ENCODE measurements around the gene RSF1. TPM values are rescaled to one million over a fixed set of nuclear protein-coding genes. Genes with fewer than 3 reads are reported as not detected.

RSF1 gene
- total RNA-seq, 2 experiments from 2014 or later: 50.3 to 54.2 TPM

- intact Hi-C loops (cut with micrococcal nuclease): no loop called here
- peaks cover 17% of the 10 kb centered on the region for H3K36me3 Mint-ChIP-seq (ENCODE audit: low read depth)
- CTCF ChIA-PET: no interaction called here
Observed at GRCh38 chr11:77699425-77699824, 121.1 kb downstream of the RSF1 start.

GRCh38 chr11:77698896-77699295, 121.6 kb downstream of the RSF1 start:
- CTCF ChIA-PET: interaction anchor here (0.6 kb wide), 1 partner anchor 120 kb away, joined by 3 read pairs; no protein-coding TSS in a partner anchor
- intact Hi-C loops (cut with micrococcal nuclease): no loop called here
- Mint-ChIP-seq H3K4me1 (ENCODE audit: low read depth) (peaks cover 6% of the 10 kb centered on the region), H3K9me3 (no peaks in the 10 kb centered on the region), H3K36me3 (ENCODE audit: low read depth) (peaks cover 15% of the 10 kb centered on the region), H3K4me3 (no peak overlapping the region), H3K27ac (no peak overlapping the region), H3K27me3 (ENCODE audit: low read depth) (no peaks in the 10 kb centered on the region)
- no peak for DNase-seq

More at GRCh38 chr11:77699425-77699824, 121.1 kb downstream of the RSF1 start:
- no peak for DNase-seq
- Mint-ChIP-seq H3K27ac (no peak overlapping the region), H3K9me3 (no peaks in the 10 kb centered on the region), H3K4me3 (no peak overlapping the region), H3K4me1 (ENCODE audit: low read depth) (peaks cover 6% of the 10 kb centered on the region), H3K27me3 (ENCODE audit: low read depth) (no peaks in the 10 kb centered on the region)

GRCh38 chr11:77697865-77698264, 122.7 kb downstream of the RSF1 start:
- H3K9me3 Mint-ChIP-seq: no peaks in the 10 kb centered on the region
- no peak overlapping the region for H3K27ac Mint-ChIP-seq
- H3K4me3 Mint-ChIP-seq: no peak overlapping the region
- intact Hi-C loops (cut with micrococcal nuclease): no loop called here
- CTCF ChIA-PET: interaction anchor here (0.6 to 1.3 kb wide), 3 partner anchors 10 to 841 kb away, joined by 3 to 4 read pairs (median 3); no protein-coding TSS in a partner anchor
- H3K27me3 Mint-ChIP-seq (ENCODE audit: low read depth): no peaks in the 10 kb centered on the region
- peaks cover 6% of the 10 kb centered on the region for H3K4me1 Mint-ChIP-seq (ENCODE audit: low read depth)
- H3K36me3 Mint-ChIP-seq (ENCODE audit: low read depth): peaks cover 18% of the 10 kb centered on the region
- no peak for DNase-seq

- intact Hi-C loops (cut with micrococcal nuclease): no loop called here
- no peak for DNase-seq
- no peaks in the 10 kb centered on the region for H3K9me3 Mint-ChIP-seq
- no peak overlapping the region for H3K4me3 Mint-ChIP-seq
- CTCF ChIA-PET: no interaction called here
- H3K4me1 Mint-ChIP-seq (ENCODE audit: low read depth): no peaks in the 10 kb centered on the region
- H3K27me3 Mint-ChIP-seq (ENCODE audit: low read depth): no peaks in the 10 kb centered on the region
- H3K36me3 Mint-ChIP-seq (ENCODE audit: low read depth): peaks cover 15% of the 10 kb centered on the region
- no peak overlapping the region for H3K27ac Mint-ChIP-seq
Observed at GRCh38 chr11:77695417-77695816, 125.1 kb downstream of the RSF1 start.

GRCh38 chr11:77690649-77691048, 129.9 kb downstream of the RSF1 start:
- no peak for DNase-seq
- Mint-ChIP-seq H3K4me1 (ENCODE audit: low read depth) (no peaks in the 10 kb centered on the region), H3K9me3 (no peaks in the 10 kb centered on the region), H3K27ac (no peak overlapping the region), H3K36me3 (ENCODE audit: low read depth) (peaks cover 11% of the 10 kb centered on the region), H3K4me3 (no peak overlapping the region), H3K27me3 (ENCODE audit: low read depth) (no peaks in the 10 kb centered on the region)
- CTCF ChIA-PET: no interaction called here
- intact Hi-C loops (cut with micrococcal nuclease): no loop called here

- no peaks in the 10 kb centered on the region for H3K4me1 Mint-ChIP-seq (ENCODE audit: low read depth)
- no peaks in the 10 kb centered on the region for H3K27me3 Mint-ChIP-seq (ENCODE audit: low read depth)
- no peak for DNase-seq
- H3K9me3 Mint-ChIP-seq: no peaks in the 10 kb centered on the region
- CTCF ChIA-PET: interaction anchor here (1.7 kb wide), 1 partner anchor 10 kb away, joined by 3 read pairs; no protein-coding TSS in a partner anchor
- intact Hi-C loops (cut with micrococcal nuclease): no loop called here
- H3K27ac Mint-ChIP-seq: no peak overlapping the region
- H3K36me3 Mint-ChIP-seq (ENCODE audit: low read depth): peaks cover 20% of the 10 kb centered on the region
- H3K4me3 Mint-ChIP-seq: no peak overlapping the region
Observed at GRCh38 chr11:77687088-77687487, 133.4 kb downstream of the RSF1 start.

- no peak overlapping the region for H3K4me3 Mint-ChIP-seq
- CTCF ChIA-PET: no interaction called here
- intact Hi-C loops (cut with micrococcal nuclease): no loop called here
- no peak overlapping the region for H3K27ac Mint-ChIP-seq
- H3K9me3 Mint-ChIP-seq: no peaks in the 10 kb centered on the region
- H3K4me1 Mint-ChIP-seq (ENCODE audit: low read depth): no peaks in the 10 kb centered on the region
- H3K27me3 Mint-ChIP-seq (ENCODE audit: low read depth): no peaks in the 10 kb centered on the region
- DNase-seq: no peak
- peaks cover 33% of the 10 kb centered on the region for H3K36me3 Mint-ChIP-seq (ENCODE audit: low read depth)
Observed at GRCh38 chr11:77677138-77677537, 143.4 kb downstream of the RSF1 start.

- CTCF ChIA-PET: interaction anchor here (1.4 kb wide), 1 partner anchor 9 kb away, joined by 4 read pairs; no protein-coding TSS in a partner anchor
- intact Hi-C loops (cut with micrococcal nuclease): no loop called here
- no peaks in the 10 kb centered on the region for H3K27me3 Mint-ChIP-seq (ENCODE audit: low read depth)
- no peak overlapping the region for H3K4me3 Mint-ChIP-seq
- no peak for DNase-seq
- no peaks in the 10 kb centered on the region for H3K9me3 Mint-ChIP-seq
- H3K4me1 Mint-ChIP-seq (ENCODE audit: low read depth): no peaks in the 10 kb centered on the region
- peaks cover 41% of the 10 kb centered on the region for H3K36me3 Mint-ChIP-seq (ENCODE audit: low read depth)
- H3K27ac Mint-ChIP-seq: no peak overlapping the region
Observed at GRCh38 chr11:77672264-77672663, 148.3 kb downstream of the RSF1 start.

- CTCF ChIA-PET: no interaction called here
- H3K9me3 Mint-ChIP-seq: no peaks in the 10 kb centered on the region
- no peaks in the 10 kb centered on the region for H3K4me1 Mint-ChIP-seq (ENCODE audit: low read depth)
- no peak overlapping the region for H3K27ac Mint-ChIP-seq
- peaks cover 36% of the 10 kb centered on the region for H3K36me3 Mint-ChIP-seq (ENCODE audit: low read depth)
- no peak overlapping the region for H3K4me3 Mint-ChIP-seq
- no peak for DNase-seq
- intact Hi-C loops (cut with micrococcal nuclease): no loop called here
- no peaks in the 10 kb centered on the region for H3K27me3 Mint-ChIP-seq (ENCODE audit: low read depth)
Observed at GRCh38 chr11:77669848-77670511, 150.5 kb downstream of the RSF1 start.

- CTCF ChIA-PET: no interaction called here
- no peak overlapping the region for H3K27ac Mint-ChIP-seq
- no peaks in the 10 kb centered on the region for H3K4me1 Mint-ChIP-seq (ENCODE audit: low read depth)
- no peaks in the 10 kb centered on the region for H3K9me3 Mint-ChIP-seq
- no peak for DNase-seq
- H3K36me3 Mint-ChIP-seq (ENCODE audit: low read depth): peaks cover 30% of the 10 kb centered on the region
- H3K27me3 Mint-ChIP-seq (ENCODE audit: low read depth): no peaks in the 10 kb centered on the region
- no peak overlapping the region for H3K4me3 Mint-ChIP-seq
- intact Hi-C loops (cut with micrococcal nuclease): no loop called here
Observed at GRCh38 chr11:77668760-77669159, 151.8 kb downstream of the RSF1 start.

GRCh38 chr11:77665240-77665965, 155.1 kb downstream of the RSF1 start:
- Mint-ChIP-seq H3K9me3 (no peaks in the 10 kb centered on the region), H3K4me3 (no peak overlapping the region), H3K27me3 (ENCODE audit: low read depth) (no peaks in the 10 kb centered on the region), H3K27ac (no peak overlapping the region), H3K36me3 (ENCODE audit: low read depth) (peaks cover 16% of the 10 kb centered on the region), H3K4me1 (ENCODE audit: low read depth) (no peaks in the 10 kb centered on the region)
- intact Hi-C loops (cut with micrococcal nuclease): no loop called here
- no peak for DNase-seq
- CTCF ChIA-PET: interaction anchor here (0.6 kb wide), 1 partner anchor 10 kb away, joined by 6 read pairs; no protein-coding TSS in a partner anchor

GRCh38 chr11:77661670-77662069, 158.9 kb downstream of the RSF1 start:
- H3K27me3 Mint-ChIP-seq (ENCODE audit: low read depth): no peaks in the 10 kb centered on the region
- no peak overlapping the region for H3K4me3 Mint-ChIP-seq
- no peak overlapping the region for H3K27ac Mint-ChIP-seq
- CTCF ChIA-PET: no interaction called here
- H3K36me3 Mint-ChIP-seq (ENCODE audit: low read depth): peaks cover under 1% of the 10 kb centered on the region
- H3K4me1 Mint-ChIP-seq (ENCODE audit: low read depth): no peaks in the 10 kb centered on the region
- DNase-seq: no peak
- H3K9me3 Mint-ChIP-seq: no peaks in the 10 kb centered on the region
- intact Hi-C loops (cut with micrococcal nuclease): no loop called here

GRCh38 chr11:77660947-77661346, 159.6 kb downstream of the RSF1 start:
- Mint-ChIP-seq H3K36me3 (ENCODE audit: low read depth) (no peaks in the 10 kb centered on the region), H3K4me3 (no peak overlapping the region), H3K9me3 (no peaks in the 10 kb centered on the region), H3K27me3 (ENCODE audit: low read depth) (no peaks in the 10 kb centered on the region), H3K27ac (no peak overlapping the region), H3K4me1 (ENCODE audit: low read depth) (no peaks in the 10 kb centered on the region)
- CTCF ChIA-PET: interaction anchor here (0.7 kb wide), 1 partner anchor 44 kb away, joined by 4 read pairs; no protein-coding TSS in a partner anchor
- intact Hi-C loops (cut with micrococcal nuclease): no loop called here
- no peak for DNase-seq
